DOHH2 (cell line): ENCODE data around the gene PICALM.

Experiments
- H3F3A ChIP-seq: fragments of 200-600 bp; sonication (generic), shearing (Covaris generic); 2 replicates; pipeline ENCODE4 v1.6.0; 2016; ENCODE audit warnings: antibody characterized with exemption, mild to moderate bottlenecking; ENCODE audit not compliant: control insufficient read depth, insufficient read depth
- H3K27ac ChIP-seq: fragments of 200-600 bp; sonication (generic); 2 replicates; pipeline ENCODE4 v1.5.1; 2014; ENCODE audit warnings: low read depth, mild to moderate bottlenecking, low read length, moderate library complexity
- H3K27me3 ChIP-seq: fragments of 200-600 bp; sonication (generic); 2 replicates; pipeline ENCODE4 v1.6.1; 2014; ENCODE audit warnings: mild to moderate bottlenecking, low read length, mixed read lengths; ENCODE audit not compliant: control insufficient read depth
- H3K36me3 ChIP-seq: fragments of 200-600 bp; sonication (generic); 2 replicates; pipeline ENCODE4 v1.6.1; 2014; ENCODE audit warnings: mild to moderate bottlenecking, low read length, moderate library complexity, mixed read lengths; ENCODE audit not compliant: control insufficient read depth
- H3K4me1 ChIP-seq: fragments of 200-600 bp; sonication (generic); 2 replicates; pipeline ENCODE4 v1.6.1; 2014; ENCODE audit warnings: mild to moderate bottlenecking, low read length, mixed read lengths; ENCODE audit not compliant: control insufficient read depth
- H3K4me2 ChIP-seq: fragments of 200-600 bp; sonication (generic); 2 replicates; pipeline ENCODE4 v1.6.0; 2014; ENCODE audit warnings: mild to moderate bottlenecking, low read length, moderate library complexity
- H3K4me3 ChIP-seq: fragments of 200-600 bp; sonication (generic); 2 replicates; pipeline ENCODE4 v1.5.1; 2014; ENCODE audit warnings: mild to moderate bottlenecking, low read length, mixed read lengths
- H3K79me2 ChIP-seq: fragments of 200-600 bp; sonication (generic); 2 replicates; pipeline ENCODE4 v1.6.1; 2014; ENCODE audit warnings: mild to moderate bottlenecking, low read length, mixed read lengths; ENCODE audit not compliant: control insufficient read depth
- H3K9me2 ChIP-seq: fragments of 200-600 bp; sonication (generic); replicated peaks from 2 replicates; pipeline ENCODE4 v1.6.1; 2014; ENCODE audit warnings: mild to moderate bottlenecking, low read length, mixed read lengths; ENCODE audit not compliant: control insufficient read depth
- H3K9me3 ChIP-seq: fragments of 200-600 bp; sonication (generic); 2 replicates; pipeline ENCODE4 v1.6.1; 2014; ENCODE audit warnings: antibody characterized with exemption, low read length, mixed read lengths; ENCODE audit not compliant: control insufficient read depth, insufficient read depth
- H4K20me1 ChIP-seq: fragments of 200-600 bp; sonication (generic); 2 replicates; pipeline ENCODE4 v1.6.0; 2014; ENCODE audit warnings: low read depth, mild to moderate bottlenecking, antibody characterized with exemption, low read length, moderate library complexity; ENCODE audit not compliant: control insufficient read depth, insufficient read depth
- EZH2phosphoT487 ChIP-seq: fragments of 200-600 bp; sonication (generic); IDR thresholded peaks from 2 replicates; pipeline ENCODE4 v1.6.1; 2017; ENCODE audit warnings: borderline replicate concordance, mild to moderate bottlenecking, antibody characterized with exemption, low read length, moderate library complexity, mixed read lengths
- TF ChIP-seq, protein P1 (sequence below): fragments of 200-600 bp; sonication (generic); IDR thresholded peaks from one replicate; pipeline ENCODE4 v1.5.1; 2014; ENCODE audit warnings: antibody characterized with exemption, mild to moderate bottlenecking, low read depth, low read length; ENCODE audit not compliant: poor library complexity, severe bottlenecking

The PICALM gene

DNA sequence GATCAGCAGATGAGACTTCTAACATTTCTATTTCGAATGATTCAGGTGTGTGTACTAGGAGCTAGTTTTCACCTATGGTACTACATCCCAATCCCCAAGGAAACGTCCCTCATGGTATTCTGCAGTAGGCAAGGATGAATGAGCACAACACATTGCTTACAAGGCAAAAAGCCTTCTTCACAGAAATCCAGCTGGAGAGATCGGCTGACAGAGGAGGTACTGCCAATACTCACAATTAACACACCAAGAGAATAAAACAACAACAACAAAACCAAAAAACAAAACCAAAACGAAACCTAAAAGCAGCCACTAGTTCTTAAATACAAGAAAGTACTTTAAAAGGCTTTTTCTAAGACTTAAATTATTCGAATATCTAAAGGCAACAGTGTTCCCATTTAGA, 101.4 kb downstream of the PICALM start:
- Histone ChIP-seq H3K4me1 (no peaks in the 10 kb centered on the region), H3F3A (no peaks in the 10 kb centered on the region), H3K27ac (no peak overlapping the region), H3K27me3 (no peaks in the 10 kb centered on the region), H3K9me3 (no peaks in the 10 kb centered on the region), H4K20me1 (no peaks in the 10 kb centered on the region), H3K4me2 (no peak overlapping the region), H3K9me2 (no peaks in the 10 kb centered on the region), H3K36me3 (peaks cover 65% of the 10 kb centered on the region), H3K4me3 (no peak overlapping the region), H3K79me2 (no peaks in the 10 kb centered on the region)
- TF ChIP-seq EZH2phosphoT487 = no peak
- TF ChIP-seq, protein P1, sequence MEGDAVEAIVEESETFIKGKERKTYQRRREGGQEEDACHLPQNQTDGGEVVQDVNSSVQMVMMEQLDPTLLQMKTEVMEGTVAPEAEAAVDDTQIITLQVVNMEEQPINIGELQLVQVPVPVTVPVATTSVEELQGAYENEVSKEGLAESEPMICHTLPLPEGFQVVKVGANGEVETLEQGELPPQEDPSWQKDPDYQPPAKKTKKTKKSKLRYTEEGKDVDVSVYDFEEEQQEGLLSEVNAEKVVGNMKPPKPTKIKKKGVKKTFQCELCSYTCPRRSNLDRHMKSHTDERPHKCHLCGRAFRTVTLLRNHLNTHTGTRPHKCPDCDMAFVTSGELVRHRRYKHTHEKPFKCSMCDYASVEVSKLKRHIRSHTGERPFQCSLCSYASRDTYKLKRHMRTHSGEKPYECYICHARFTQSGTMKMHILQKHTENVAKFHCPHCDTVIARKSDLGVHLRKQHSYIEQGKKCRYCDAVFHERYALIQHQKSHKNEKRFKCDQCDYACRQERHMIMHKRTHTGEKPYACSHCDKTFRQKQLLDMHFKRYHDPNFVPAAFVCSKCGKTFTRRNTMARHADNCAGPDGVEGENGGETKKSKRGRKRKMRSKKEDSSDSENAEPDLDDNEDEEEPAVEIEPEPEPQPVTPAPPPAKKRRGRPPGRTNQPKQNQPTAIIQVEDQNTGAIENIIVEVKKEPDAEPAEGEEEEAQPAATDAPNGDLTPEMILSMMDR = no peak

DNA sequence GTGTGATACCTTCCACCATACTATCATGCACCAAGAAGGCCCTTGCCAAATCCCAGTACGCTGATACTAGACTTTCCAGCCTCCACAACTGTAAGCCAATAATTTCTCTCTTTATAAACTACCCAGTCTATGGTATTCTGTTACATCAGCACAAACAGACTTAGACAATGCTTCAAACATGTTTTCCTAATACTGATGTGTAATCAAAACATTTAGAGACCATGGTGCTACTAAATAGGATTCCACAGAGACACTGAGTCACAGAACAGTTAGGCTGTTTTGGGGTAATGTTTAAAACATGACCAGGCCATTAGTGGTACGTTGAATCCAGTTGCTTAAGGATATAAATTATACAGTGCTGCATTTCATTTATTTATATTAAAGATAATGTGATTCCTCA, 103.7 kb downstream of the PICALM start:
- no peak overlapping the region for H3K4me3 ChIP-seq
- no peaks in the 10 kb centered on the region for H3K4me1 ChIP-seq
- H3K36me3 ChIP-seq = peaks cover 55% of the 10 kb centered on the region
- H3K79me2 ChIP-seq = no peaks in the 10 kb centered on the region
- H3K27ac ChIP-seq = no peak overlapping the region
- no peaks in the 10 kb centered on the region for H3K9me2 ChIP-seq
- H4K20me1 ChIP-seq = no peaks in the 10 kb centered on the region
- no peak overlapping the region for H3K4me2 ChIP-seq
- H3K27me3 ChIP-seq = no peaks in the 10 kb centered on the region
- no peaks in the 10 kb centered on the region for H3F3A ChIP-seq
- TF ChIP-seq EZH2phosphoT487 = no peak
- TF ChIP-seq, protein P1 = no peak
- no peaks in the 10 kb centered on the region for H3K9me3 ChIP-seq

DNA sequence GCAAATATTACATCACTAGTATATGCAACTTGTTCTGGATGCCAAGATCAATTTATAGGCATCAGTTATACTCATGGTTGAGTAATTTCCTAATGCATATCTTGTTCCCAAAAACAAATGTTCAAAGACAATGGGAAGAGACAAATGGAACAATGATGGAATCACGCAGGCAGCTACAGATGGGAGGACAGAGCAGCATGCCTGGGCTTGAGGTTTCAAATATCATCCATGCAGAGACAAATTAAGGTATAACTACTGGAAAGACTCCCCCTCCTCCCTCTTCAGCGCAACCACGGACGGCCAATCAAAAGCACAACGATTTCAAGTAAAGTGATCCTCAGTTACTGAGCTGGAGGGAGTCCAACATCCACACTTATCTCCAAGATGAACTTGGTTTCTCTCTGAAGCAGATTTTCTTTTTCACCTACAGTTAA, 106.9 kb downstream of the PICALM start:
- TF ChIP-seq, protein P1 = no peak
- TF ChIP-seq EZH2phosphoT487 = no peak
- Histone ChIP-seq H3K27ac (no peak overlapping the region), H3K27me3 (no peaks in the 10 kb centered on the region), H4K20me1 (no peaks in the 10 kb centered on the region), H3K4me1 (no peaks in the 10 kb centered on the region), H3K4me2 (no peak overlapping the region), H3K36me3 (peaks cover 58% of the 10 kb centered on the region), H3K9me3 (no peaks in the 10 kb centered on the region), H3K79me2 (no peaks in the 10 kb centered on the region), H3K4me3 (no peak overlapping the region), H3F3A (no peaks in the 10 kb centered on the region), H3K9me2 (no peaks in the 10 kb centered on the region)

DNA sequence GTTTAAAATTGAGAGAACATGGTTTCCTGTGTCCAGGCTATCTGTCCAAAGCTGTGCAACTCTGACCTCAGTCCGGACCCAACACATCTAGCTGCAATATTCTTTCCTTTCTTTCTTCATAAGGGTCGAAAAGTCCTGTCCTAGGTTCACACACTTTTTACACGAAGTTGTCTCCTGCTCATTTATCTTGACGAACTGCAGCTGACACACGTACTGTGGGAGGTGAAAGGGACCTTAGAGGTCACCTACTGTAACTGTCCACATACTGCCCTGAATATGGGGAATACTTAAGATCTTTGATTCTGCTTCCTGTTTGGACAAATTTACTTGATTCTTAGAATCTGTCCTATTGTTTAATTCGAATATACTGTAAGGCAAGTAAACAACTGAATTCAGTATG, 107.8 kb downstream of the PICALM start:
- H3K79me2 ChIP-seq = no peaks in the 10 kb centered on the region
- no peaks in the 10 kb centered on the region for H3K9me3 ChIP-seq
- H3K4me2 ChIP-seq = no peak overlapping the region
- peaks cover 58% of the 10 kb centered on the region for H3K36me3 ChIP-seq
- no peaks in the 10 kb centered on the region for H3K9me2 ChIP-seq
- no peaks in the 10 kb centered on the region for H3F3A ChIP-seq
- H4K20me1 ChIP-seq = no peaks in the 10 kb centered on the region
- H3K4me3 ChIP-seq = no peak overlapping the region
- TF ChIP-seq EZH2phosphoT487 = no peak
- TF ChIP-seq, protein P1 = no peak
- no peak overlapping the region for H3K27ac ChIP-seq
- no peaks in the 10 kb centered on the region for H3K27me3 ChIP-seq
- H3K4me1 ChIP-seq = no peaks in the 10 kb centered on the region
